ENCODE data around the gene SEMA6A.

GRCh38 chr5:116539222-116539621, 35.4 kb downstream of the SEMA6A start:
- TF ChIP-seq, protein P1, sequence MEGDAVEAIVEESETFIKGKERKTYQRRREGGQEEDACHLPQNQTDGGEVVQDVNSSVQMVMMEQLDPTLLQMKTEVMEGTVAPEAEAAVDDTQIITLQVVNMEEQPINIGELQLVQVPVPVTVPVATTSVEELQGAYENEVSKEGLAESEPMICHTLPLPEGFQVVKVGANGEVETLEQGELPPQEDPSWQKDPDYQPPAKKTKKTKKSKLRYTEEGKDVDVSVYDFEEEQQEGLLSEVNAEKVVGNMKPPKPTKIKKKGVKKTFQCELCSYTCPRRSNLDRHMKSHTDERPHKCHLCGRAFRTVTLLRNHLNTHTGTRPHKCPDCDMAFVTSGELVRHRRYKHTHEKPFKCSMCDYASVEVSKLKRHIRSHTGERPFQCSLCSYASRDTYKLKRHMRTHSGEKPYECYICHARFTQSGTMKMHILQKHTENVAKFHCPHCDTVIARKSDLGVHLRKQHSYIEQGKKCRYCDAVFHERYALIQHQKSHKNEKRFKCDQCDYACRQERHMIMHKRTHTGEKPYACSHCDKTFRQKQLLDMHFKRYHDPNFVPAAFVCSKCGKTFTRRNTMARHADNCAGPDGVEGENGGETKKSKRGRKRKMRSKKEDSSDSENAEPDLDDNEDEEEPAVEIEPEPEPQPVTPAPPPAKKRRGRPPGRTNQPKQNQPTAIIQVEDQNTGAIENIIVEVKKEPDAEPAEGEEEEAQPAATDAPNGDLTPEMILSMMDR (IDR thresholded peaks at IDR 0.05; ENCODE audit: insufficient read depth, low read length): no peak
- no peak for TF ChIP-seq GABPA (IDR thresholded peaks at IDR 0.05; ENCODE audit: low read depth)
- TF ChIP-seq, protein P2, sequence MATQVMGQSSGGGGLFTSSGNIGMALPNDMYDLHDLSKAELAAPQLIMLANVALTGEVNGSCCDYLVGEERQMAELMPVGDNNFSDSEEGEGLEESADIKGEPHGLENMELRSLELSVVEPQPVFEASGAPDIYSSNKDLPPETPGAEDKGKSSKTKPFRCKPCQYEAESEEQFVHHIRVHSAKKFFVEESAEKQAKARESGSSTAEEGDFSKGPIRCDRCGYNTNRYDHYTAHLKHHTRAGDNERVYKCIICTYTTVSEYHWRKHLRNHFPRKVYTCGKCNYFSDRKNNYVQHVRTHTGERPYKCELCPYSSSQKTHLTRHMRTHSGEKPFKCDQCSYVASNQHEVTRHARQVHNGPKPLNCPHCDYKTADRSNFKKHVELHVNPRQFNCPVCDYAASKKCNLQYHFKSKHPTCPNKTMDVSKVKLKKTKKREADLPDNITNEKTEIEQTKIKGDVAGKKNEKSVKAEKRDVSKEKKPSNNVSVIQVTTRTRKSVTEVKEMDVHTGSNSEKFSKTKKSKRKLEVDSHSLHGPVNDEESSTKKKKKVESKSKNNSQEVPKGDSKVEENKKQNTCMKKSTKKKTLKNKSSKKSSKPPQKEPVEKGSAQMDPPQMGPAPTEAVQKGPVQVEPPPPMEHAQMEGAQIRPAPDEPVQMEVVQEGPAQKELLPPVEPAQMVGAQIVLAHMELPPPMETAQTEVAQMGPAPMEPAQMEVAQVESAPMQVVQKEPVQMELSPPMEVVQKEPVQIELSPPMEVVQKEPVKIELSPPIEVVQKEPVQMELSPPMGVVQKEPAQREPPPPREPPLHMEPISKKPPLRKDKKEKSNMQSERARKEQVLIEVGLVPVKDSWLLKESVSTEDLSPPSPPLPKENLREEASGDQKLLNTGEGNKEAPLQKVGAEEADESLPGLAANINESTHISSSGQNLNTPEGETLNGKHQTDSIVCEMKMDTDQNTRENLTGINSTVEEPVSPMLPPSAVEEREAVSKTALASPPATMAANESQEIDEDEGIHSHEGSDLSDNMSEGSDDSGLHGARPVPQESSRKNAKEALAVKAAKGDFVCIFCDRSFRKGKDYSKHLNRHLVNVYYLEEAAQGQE (IDR thresholded peaks at IDR 0.05; ENCODE audit: insufficient replicate concordance, low read depth): no peak
